ENCODE data around the gene AADAC. TPM values are rescaled to one million over a fixed set of nuclear protein-coding genes. Genes with fewer than 3 reads are reported as not detected.

Gene AADAC
- total RNA-seq, 1 donor from 2014 or later, result 1.3 TPM

- H3K27ac Mint-ChIP-seq, result no peak overlapping the region
- H3K36me3 Mint-ChIP-seq, result peaks cover 6% of the 10 kb centered on the region
- peaks cover 7% of the 10 kb centered on the region for H3K9me3 Mint-ChIP-seq
- no peak for DNase-seq (ENCODE audit: extremely low spot score, unreplicated experiment)
- TF ChIP-seq CTCF (conservative IDR thresholded peaks at IDR 0.05), result no peak
- H3K4me3 Mint-ChIP-seq, result no peak overlapping the region
- H3K4me1 Mint-ChIP-seq (ENCODE audit: unreplicated experiment), result no peaks in the 10 kb centered on the region
- H3K27me3 Mint-ChIP-seq, result no peaks in the 10 kb centered on the region
These were observed 13.9 kb downstream of the AADAC start for GRCh38 chr3:151827816-151828215.

GRCh38 chr3:151835751-151836525 is 22.0 kb downstream of the AADAC start:
- no peaks in the 10 kb centered on the region for H3K27me3 Mint-ChIP-seq
- H3K4me3 Mint-ChIP-seq, result no peak overlapping the region
- no peaks in the 10 kb centered on the region for H3K9me3 Mint-ChIP-seq
- TF ChIP-seq CTCF (conservative IDR thresholded peaks at IDR 0.05), result no peak
- peaks cover 12% of the 10 kb centered on the region for H3K4me1 Mint-ChIP-seq (ENCODE audit: unreplicated experiment)
- H3K27ac Mint-ChIP-seq, result no peak overlapping the region
- no peak for DNase-seq (ENCODE audit: extremely low spot score, unreplicated experiment)
- H3K36me3 Mint-ChIP-seq, result no peaks in the 10 kb centered on the region

GRCh38 chr3:151837057-151837456 is 23.1 kb downstream of the AADAC start:
- Mint-ChIP-seq H3K36me3 (no peaks in the 10 kb centered on the region), H3K4me3 (peak overlapping the region; percentile 37), H3K27ac (peak overlapping the region; percentile 84), H3K4me1 (ENCODE audit: unreplicated experiment) (peaks cover 15% of the 10 kb centered on the region), H3K9me3 (no peaks in the 10 kb centered on the region), H3K27me3 (no peaks in the 10 kb centered on the region)
- DNase-seq (ENCODE audit: extremely low spot score, unreplicated experiment), result no peak
- no peak for TF ChIP-seq CTCF (conservative IDR thresholded peaks at IDR 0.05)

GRCh38 chr3:151838574-151839312 is 24.8 kb downstream of the AADAC start:
- no peaks in the 10 kb centered on the region for H3K9me3 Mint-ChIP-seq
- no peak for DNase-seq (ENCODE audit: extremely low spot score, unreplicated experiment)
- no peak overlapping the region for H3K27ac Mint-ChIP-seq
- TF ChIP-seq CTCF (conservative IDR thresholded peaks at IDR 0.05), result peak; percentile 94
- H3K4me1 Mint-ChIP-seq (ENCODE audit: unreplicated experiment), result peaks cover 22% of the 10 kb centered on the region
- no peak overlapping the region for H3K4me3 Mint-ChIP-seq
- H3K27me3 Mint-ChIP-seq, result no peaks in the 10 kb centered on the region
- H3K36me3 Mint-ChIP-seq, result no peaks in the 10 kb centered on the region

- H3K4me3 Mint-ChIP-seq, result no peak overlapping the region
- H3K27me3 Mint-ChIP-seq, result no peaks in the 10 kb centered on the region
- H3K9me3 Mint-ChIP-seq, result no peaks in the 10 kb centered on the region
- H3K4me1 Mint-ChIP-seq (ENCODE audit: unreplicated experiment), result peaks cover 20% of the 10 kb centered on the region
- DNase-seq (ENCODE audit: extremely low spot score, unreplicated experiment), result no peak
- no peaks in the 10 kb centered on the region for H3K36me3 Mint-ChIP-seq
- TF ChIP-seq CTCF (conservative IDR thresholded peaks at IDR 0.05), result peak; percentile 30
- no peak overlapping the region for H3K27ac Mint-ChIP-seq
These were observed 25.4 kb downstream of the AADAC start for GRCh38 chr3:151839313-151839631.
